Measurements from ENCODE around the gene INPP5F.
"Not testable (repeated sequence)": the region's sequence is repeated elsewhere in the genome, so short reads cannot be mapped to it uniquely, and the experiment has no call there.

The INPP5F gene

GRCh38 chr10:119758448-119759195 is 32.8 kb downstream of the INPP5F start:
- H3K27me3 ChIP-seq (ENCODE audit: control insufficient read depth in 5 of 5, insufficient read depth in 4 of 5, low read length in 5 of 5), result no peaks in the 10 kb centered on the region
- no peak overlapping the region for H3K9ac ChIP-seq (ENCODE audit: low read length in 5 of 5)
- H3K36me3 ChIP-seq (ENCODE audit: control insufficient read depth in 5 of 5, insufficient read depth in 5 of 5, low read length in 5 of 5), result no peaks in the 10 kb centered on the region
- no peak overlapping the region for H3K27ac ChIP-seq (ENCODE audit: low read depth, low read length)
- H3K4me3 ChIP-seq (ENCODE audit: low read depth in 1 of 5, low read length in 5 of 5), result no peak overlapping the region
- H3K4me1 ChIP-seq (ENCODE audit: control insufficient read depth in 5 of 5, insufficient read depth in 5 of 5, low read length in 5 of 5), result peaks cover 0 to 4% (median 0%) of the 10 kb centered on the region in 5 donors
- no peaks in the 10 kb centered on the region for H3K9me3 ChIP-seq (ENCODE audit: control insufficient read depth in 5 of 5, low read length in 5 of 5)

GRCh38 chr10:119759832-119760231 is 34.0 kb downstream of the INPP5F start:
- Histone ChIP-seq H3K4me3 (ENCODE audit: low read depth in 1 of 5, low read length in 5 of 5) (no peak overlapping the region), H3K27ac (ENCODE audit: low read depth, low read length) (no peak overlapping the region), H3K9ac (ENCODE audit: low read length in 5 of 5) (no peak overlapping the region), H3K4me1 (ENCODE audit: control insufficient read depth in 5 of 5, insufficient read depth in 5 of 5, low read length in 5 of 5) (no peaks in the 10 kb centered on the region), H3K27me3 (ENCODE audit: control insufficient read depth in 5 of 5, insufficient read depth in 4 of 5, low read length in 5 of 5) (no peaks in the 10 kb centered on the region), H3K9me3 (ENCODE audit: control insufficient read depth in 5 of 5, low read length in 5 of 5) (no peaks in the 10 kb centered on the region), H3K36me3 (ENCODE audit: control insufficient read depth in 5 of 5, insufficient read depth in 5 of 5, low read length in 5 of 5) (no peaks in the 10 kb centered on the region)

- no peaks in the 10 kb centered on the region for H3K4me1 ChIP-seq (ENCODE audit: control insufficient read depth in 5 of 5, insufficient read depth in 5 of 5, low read length in 5 of 5)
- no peaks in the 10 kb centered on the region for H3K36me3 ChIP-seq (ENCODE audit: control insufficient read depth in 5 of 5, insufficient read depth in 5 of 5, low read length in 5 of 5)
- H3K9ac ChIP-seq (ENCODE audit: low read length in 5 of 5), result no peak overlapping the region
- H3K27ac ChIP-seq (ENCODE audit: low read depth, low read length), result no peak overlapping the region
- H3K27me3 ChIP-seq (ENCODE audit: control insufficient read depth in 5 of 5, insufficient read depth in 4 of 5, low read length in 5 of 5), result no peaks in the 10 kb centered on the region
- H3K4me3 ChIP-seq (ENCODE audit: low read depth in 1 of 5, low read length in 5 of 5), result no peak overlapping the region
- no peaks in the 10 kb centered on the region for H3K9me3 ChIP-seq (ENCODE audit: control insufficient read depth in 5 of 5, low read length in 5 of 5)
These were observed 35.3 kb downstream of the INPP5F start for GRCh38 chr10:119761106-119761505.

- Histone ChIP-seq H3K27ac (ENCODE audit: low read depth, low read length) (no peak overlapping the region), H3K9ac (ENCODE audit: low read length in 5 of 5) (no peak overlapping the region), H3K36me3 (ENCODE audit: control insufficient read depth in 5 of 5, insufficient read depth in 5 of 5, low read length in 5 of 5) (no peaks in the 10 kb centered on the region), H3K27me3 (ENCODE audit: control insufficient read depth in 5 of 5, insufficient read depth in 4 of 5, low read length in 5 of 5) (no peaks in the 10 kb centered on the region), H3K4me3 (ENCODE audit: low read depth in 1 of 5, low read length in 5 of 5) (no peak overlapping the region), H3K4me1 (ENCODE audit: control insufficient read depth in 5 of 5, insufficient read depth in 5 of 5, low read length in 5 of 5) (no peaks in the 10 kb centered on the region), H3K9me3 (ENCODE audit: control insufficient read depth in 5 of 5, low read length in 5 of 5) (no peaks in the 10 kb centered on the region)
These were observed 36.2 kb downstream of the INPP5F start for GRCh38 chr10:119762035-119762434.

GRCh38 chr10:119762805-119763798 is 37.3 kb downstream of the INPP5F start:
- Histone ChIP-seq H3K4me1 (ENCODE audit: control insufficient read depth in 5 of 5, insufficient read depth in 5 of 5, low read length in 5 of 5) (no peaks in the 10 kb centered on the region), H3K27ac (ENCODE audit: low read depth, low read length) (no peak overlapping the region), H3K4me3 (ENCODE audit: low read depth in 1 of 5, low read length in 5 of 5) (no peak overlapping the region), H3K9me3 (ENCODE audit: control insufficient read depth in 5 of 5, low read length in 5 of 5) (no peaks in the 10 kb centered on the region), H3K9ac (ENCODE audit: low read length in 5 of 5) (no peak overlapping the region), H3K36me3 (ENCODE audit: control insufficient read depth in 5 of 5, insufficient read depth in 5 of 5, low read length in 5 of 5) (no peaks in the 10 kb centered on the region), H3K27me3 (ENCODE audit: control insufficient read depth in 5 of 5, insufficient read depth in 4 of 5, low read length in 5 of 5) (no peaks in the 10 kb centered on the region)

GRCh38 chr10:119768455-119769094 is 42.7 kb downstream of the INPP5F start:
- H3K27ac ChIP-seq (ENCODE audit: low read depth, low read length), result no peak overlapping the region
- no peaks in the 10 kb centered on the region for H3K36me3 ChIP-seq (ENCODE audit: control insufficient read depth in 5 of 5, insufficient read depth in 5 of 5, low read length in 5 of 5)
- no peak overlapping the region for H3K9ac ChIP-seq (ENCODE audit: low read length in 5 of 5)
- H3K9me3 ChIP-seq (ENCODE audit: control insufficient read depth in 5 of 5, low read length in 5 of 5), result no peaks in the 10 kb centered on the region
- no peak overlapping the region for H3K4me3 ChIP-seq (ENCODE audit: low read depth in 1 of 5, low read length in 5 of 5)
- H3K4me1 ChIP-seq (ENCODE audit: control insufficient read depth in 5 of 5, insufficient read depth in 5 of 5, low read length in 5 of 5), result peaks cover 0 to 10% (median 2%) of the 10 kb centered on the region in 5 donors
- H3K27me3 ChIP-seq (ENCODE audit: control insufficient read depth in 5 of 5, insufficient read depth in 4 of 5, low read length in 5 of 5), result no peaks in the 10 kb centered on the region

GRCh38 chr10:119769886-119770285 is 44.0 kb downstream of the INPP5F start:
- Histone ChIP-seq H3K4me3 (ENCODE audit: low read depth in 1 of 5, low read length in 5 of 5) (no peak overlapping the region), H3K36me3 (ENCODE audit: control insufficient read depth in 5 of 5, insufficient read depth in 5 of 5, low read length in 5 of 5) (no peaks in the 10 kb centered on the region), H3K4me1 (ENCODE audit: control insufficient read depth in 5 of 5, insufficient read depth in 5 of 5, low read length in 5 of 5) (peaks cover 0 to 10% (median 2%) of the 10 kb centered on the region in 5 donors), H3K9me3 (ENCODE audit: control insufficient read depth in 5 of 5, low read length in 5 of 5) (no peaks in the 10 kb centered on the region), H3K9ac (ENCODE audit: low read length in 5 of 5) (peak overlapping the region in 1 of 5 donors; percentile 20), H3K27ac (ENCODE audit: low read depth, low read length) (no peak overlapping the region), H3K27me3 (ENCODE audit: control insufficient read depth in 5 of 5, insufficient read depth in 4 of 5, low read length in 5 of 5) (no peaks in the 10 kb centered on the region)

GRCh38 chr10:119770928-119771327 is 45.1 kb downstream of the INPP5F start:
- Histone ChIP-seq H3K27ac (ENCODE audit: low read depth, low read length) (no peak overlapping the region), H3K9ac (ENCODE audit: low read length in 5 of 5) (no peak overlapping the region), H3K4me1 (ENCODE audit: control insufficient read depth in 5 of 5, insufficient read depth in 5 of 5, low read length in 5 of 5) (peaks cover 0 to 10% (median 2%) of the 10 kb centered on the region in 5 donors), H3K36me3 (ENCODE audit: control insufficient read depth in 5 of 5, insufficient read depth in 5 of 5, low read length in 5 of 5) (no peaks in the 10 kb centered on the region), H3K27me3 (ENCODE audit: control insufficient read depth in 5 of 5, insufficient read depth in 4 of 5, low read length in 5 of 5) (no peaks in the 10 kb centered on the region), H3K9me3 (ENCODE audit: control insufficient read depth in 5 of 5, low read length in 5 of 5) (no peaks in the 10 kb centered on the region), H3K4me3 (ENCODE audit: low read depth in 1 of 5, low read length in 5 of 5) (no peak overlapping the region)

- H3K4me3 ChIP-seq (ENCODE audit: low read depth in 1 of 5, low read length in 5 of 5), result no peak overlapping the region
- no peak overlapping the region for H3K27ac ChIP-seq (ENCODE audit: low read depth, low read length)
- peaks cover 0 to 10% (median 2%) of the 10 kb centered on the region in 5 donors for H3K4me1 ChIP-seq (ENCODE audit: control insufficient read depth in 5 of 5, insufficient read depth in 5 of 5, low read length in 5 of 5)
- no peaks in the 10 kb centered on the region for H3K27me3 ChIP-seq (ENCODE audit: control insufficient read depth in 5 of 5, insufficient read depth in 4 of 5, low read length in 5 of 5)
- no peaks in the 10 kb centered on the region for H3K36me3 ChIP-seq (ENCODE audit: control insufficient read depth in 5 of 5, insufficient read depth in 5 of 5, low read length in 5 of 5)
- H3K9ac ChIP-seq (ENCODE audit: low read length in 5 of 5), result no peak overlapping the region
- H3K9me3 ChIP-seq (ENCODE audit: control insufficient read depth in 5 of 5, low read length in 5 of 5), result no peaks in the 10 kb centered on the region
These were observed 46.5 kb downstream of the INPP5F start for GRCh38 chr10:119772334-119772733.

- not testable (repeated sequence) for H3K27me3 ChIP-seq (ENCODE audit: control insufficient read depth in 5 of 5, insufficient read depth in 4 of 5, low read length in 5 of 5); H3K27ac ChIP-seq (ENCODE audit: low read depth, low read length); H3K4me3 ChIP-seq (ENCODE audit: low read depth in 1 of 5, low read length in 5 of 5); H3K4me1 ChIP-seq (ENCODE audit: control insufficient read depth in 5 of 5, insufficient read depth in 5 of 5, low read length in 5 of 5); H3K36me3 ChIP-seq (ENCODE audit: control insufficient read depth in 5 of 5, insufficient read depth in 5 of 5, low read length in 5 of 5); H3K9ac ChIP-seq (ENCODE audit: low read length in 5 of 5); H3K9me3 ChIP-seq (ENCODE audit: control insufficient read depth in 5 of 5, low read length in 5 of 5)
These were observed 47.2 kb downstream of the INPP5F start for GRCh38 chr10:119773041-119773440.

Data from subcutaneous abdominal adipose tissue (tissue), 5 donors.